ENCODE results near the gene GSTP1.

The GSTP1 gene

DNA sequence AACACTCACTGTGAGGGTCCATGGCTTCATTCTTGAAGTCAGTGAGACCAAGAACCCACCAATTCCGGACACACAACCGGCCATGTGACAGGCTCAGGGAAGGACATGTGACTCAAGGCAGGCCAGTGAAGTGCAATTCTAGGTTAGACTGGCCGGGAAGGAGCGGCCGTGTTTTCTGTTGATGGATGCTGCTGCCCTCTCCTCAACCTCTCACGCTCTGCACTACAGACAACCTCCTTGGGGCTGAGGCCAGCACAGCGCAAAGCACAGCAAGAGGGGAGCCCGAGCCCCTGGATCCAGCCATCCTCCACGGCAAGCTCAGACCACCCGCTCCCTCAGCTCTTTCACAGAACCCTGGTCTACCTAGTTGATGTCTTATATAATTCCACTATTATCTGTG, 43.4 kb downstream of the GSTP1 start:
- H3K4me3 ChIP-seq (ENCODE audit: low read length), result no peak overlapping the region
- no peak for TF ChIP-seq ZNF274 (IDR thresholded peaks at IDR 0.05; ENCODE audit: low read depth, low read length)

DNA sequence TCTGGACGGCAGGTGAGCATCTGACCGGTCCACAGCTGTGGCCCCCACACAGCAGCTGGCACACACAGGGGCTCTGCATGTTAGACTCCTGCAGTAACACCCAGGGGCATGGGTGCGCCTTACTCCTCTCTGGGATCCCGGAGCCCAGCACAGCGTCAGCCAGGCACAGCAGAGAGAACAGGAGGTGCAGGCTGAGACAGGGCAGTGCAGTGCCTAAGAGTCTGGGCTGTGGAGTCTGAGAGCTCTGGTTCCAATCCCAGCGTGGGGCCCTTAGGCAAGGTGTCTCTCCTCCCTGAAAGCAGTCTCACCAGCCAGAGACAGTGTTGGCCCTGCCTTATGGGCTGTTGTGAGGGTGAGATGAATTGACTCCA, 43.8 kb downstream of the GSTP1 start:
- H3K4me3 ChIP-seq (ENCODE audit: low read length), result no peak overlapping the region

GRCh38 chr11:67627812-67628624, 44.4 kb downstream of the GSTP1 start:
- no peak for TF ChIP-seq ZNF274 (IDR thresholded peaks at IDR 0.05; ENCODE audit: low read depth, low read length)
- H3K4me3 ChIP-seq (ENCODE audit: low read length), result no peak overlapping the region

More for the DNA sequence above, 43.8 kb downstream of the GSTP1 start:
- TF ChIP-seq ZNF274 (IDR thresholded peaks at IDR 0.05; ENCODE audit: low read depth, low read length), result no peak

- no peak overlapping the region; the same call in 1 of the 2 replicates for H3K4me3 ChIP-seq (ENCODE audit: low read length)
- TF ChIP-seq ZNF274 (IDR thresholded peaks at IDR 0.05; ENCODE audit: low read depth, low read length), result no peak
Observed at GRCh38 chr11:67628710-67629385, 45.2 kb downstream of the GSTP1 start.

DNA sequence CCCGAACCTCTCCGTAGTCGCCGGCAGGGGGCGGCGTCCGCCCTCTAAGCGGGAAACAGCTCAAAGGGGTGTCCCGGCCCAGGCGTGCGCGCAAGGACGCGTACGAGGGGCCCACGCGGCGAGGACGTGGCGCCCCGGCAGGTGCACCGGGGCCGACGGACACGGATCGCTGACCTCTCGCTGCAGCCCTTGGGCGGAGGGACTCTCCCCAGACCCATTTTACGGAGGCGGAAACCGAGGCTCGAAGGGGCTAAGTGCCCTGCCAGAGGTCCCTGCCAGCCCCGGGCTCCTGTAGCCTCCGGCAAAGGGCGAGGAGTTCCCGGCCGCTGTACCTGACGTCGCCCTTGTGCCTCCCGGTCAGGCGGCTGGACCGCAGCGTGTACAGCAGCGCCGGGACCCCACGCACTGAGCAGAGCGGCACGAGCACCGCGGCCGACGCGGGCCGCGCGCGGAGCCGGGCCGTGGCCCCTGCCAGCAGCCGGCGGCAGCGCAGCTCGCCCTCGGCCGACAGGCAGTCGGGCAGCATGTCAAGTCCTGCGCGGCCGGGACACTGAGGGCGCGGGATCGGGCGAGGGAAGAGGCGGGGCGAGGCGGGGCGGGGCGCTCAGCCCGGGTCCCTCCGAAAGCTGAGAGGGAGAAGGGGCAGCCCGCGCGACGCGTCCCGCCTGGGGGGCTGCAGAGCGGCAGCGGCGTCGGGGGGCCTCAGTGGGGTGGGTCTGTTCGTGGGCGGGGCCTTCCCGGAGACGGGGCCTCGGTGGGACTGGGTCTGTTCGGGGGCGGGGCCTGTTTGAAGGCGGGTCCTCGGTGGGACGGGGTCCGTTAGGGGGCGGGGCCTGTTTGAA, 46.0 kb downstream of the GSTP1 start, which contains the start of gene NUDT8:
TSS of gene NUDT8 (minus strand) at position 552 of the 842 bp plus-strand sequence. CDS start at position 526, 26 bp downstream.
- H3K4me3 ChIP-seq (ENCODE audit: low read length), result peak within 1 kb of the TSS; percentile 60
- no peak for TF ChIP-seq ZNF274 (IDR thresholded peaks at IDR 0.05; ENCODE audit: low read depth, low read length)

GRCh38 chr11:67630228-67630942, 46.8 kb downstream of the GSTP1 start:
- peak overlapping the region; percentile 60; the same call in 1 of the 2 replicates for H3K4me3 ChIP-seq (ENCODE audit: low read length)
- TF ChIP-seq ZNF274 (IDR thresholded peaks at IDR 0.05; ENCODE audit: low read depth, low read length), result no peak

DNA sequence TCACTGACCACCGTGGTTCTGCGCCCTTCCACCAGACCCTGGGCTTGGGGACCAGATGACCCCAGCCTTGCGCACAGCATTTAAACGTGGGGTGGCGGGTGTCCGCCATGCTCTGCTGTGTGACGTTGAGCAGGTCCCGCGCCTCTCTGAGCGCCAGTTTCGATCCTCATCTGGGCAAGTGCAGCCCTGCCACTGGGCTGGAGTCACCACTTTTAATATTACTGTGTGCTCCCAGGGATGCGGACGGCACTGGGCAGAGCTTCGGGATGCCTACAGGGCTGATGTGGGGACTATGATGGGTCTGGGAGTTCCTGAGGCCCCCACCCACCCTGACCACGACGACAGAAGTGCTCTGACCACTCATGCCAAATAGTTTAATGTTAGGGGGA, 47.3 kb downstream of the GSTP1 start:
- peak overlapping the region; percentile 60; the same call in 1 of the 2 replicates for H3K4me3 ChIP-seq (ENCODE audit: low read length)
- TF ChIP-seq ZNF274 (IDR thresholded peaks at IDR 0.05; ENCODE audit: low read depth, low read length), result no peak

GRCh38 chr11:67631411-67631810, 47.8 kb downstream of the GSTP1 start:
- H3K4me3 ChIP-seq (ENCODE audit: low read length), result no peak overlapping the region
- no peak for TF ChIP-seq ZNF274 (IDR thresholded peaks at IDR 0.05; ENCODE audit: low read depth, low read length)

DNA sequence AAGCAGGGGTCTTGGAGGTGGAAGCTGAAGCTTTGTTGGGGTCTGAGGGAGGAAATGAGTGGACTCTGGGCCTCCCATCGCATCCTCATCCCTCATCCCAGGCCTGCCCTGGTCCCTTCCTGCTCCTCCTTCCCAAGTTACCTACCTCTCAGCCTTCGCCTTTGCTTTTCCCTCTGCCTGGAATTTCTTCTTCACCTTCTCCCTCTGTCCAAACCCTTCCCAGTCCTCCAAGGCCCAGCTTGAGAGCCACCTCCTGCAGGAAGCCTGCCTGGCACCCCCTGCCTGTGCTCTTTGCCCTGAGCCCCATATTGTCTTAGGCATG, 48.2 kb downstream of the GSTP1 start:
- no peak overlapping the region for H3K4me3 ChIP-seq (ENCODE audit: low read length)
- no peak for TF ChIP-seq ZNF274 (IDR thresholded peaks at IDR 0.05; ENCODE audit: low read depth, low read length)

DNA sequence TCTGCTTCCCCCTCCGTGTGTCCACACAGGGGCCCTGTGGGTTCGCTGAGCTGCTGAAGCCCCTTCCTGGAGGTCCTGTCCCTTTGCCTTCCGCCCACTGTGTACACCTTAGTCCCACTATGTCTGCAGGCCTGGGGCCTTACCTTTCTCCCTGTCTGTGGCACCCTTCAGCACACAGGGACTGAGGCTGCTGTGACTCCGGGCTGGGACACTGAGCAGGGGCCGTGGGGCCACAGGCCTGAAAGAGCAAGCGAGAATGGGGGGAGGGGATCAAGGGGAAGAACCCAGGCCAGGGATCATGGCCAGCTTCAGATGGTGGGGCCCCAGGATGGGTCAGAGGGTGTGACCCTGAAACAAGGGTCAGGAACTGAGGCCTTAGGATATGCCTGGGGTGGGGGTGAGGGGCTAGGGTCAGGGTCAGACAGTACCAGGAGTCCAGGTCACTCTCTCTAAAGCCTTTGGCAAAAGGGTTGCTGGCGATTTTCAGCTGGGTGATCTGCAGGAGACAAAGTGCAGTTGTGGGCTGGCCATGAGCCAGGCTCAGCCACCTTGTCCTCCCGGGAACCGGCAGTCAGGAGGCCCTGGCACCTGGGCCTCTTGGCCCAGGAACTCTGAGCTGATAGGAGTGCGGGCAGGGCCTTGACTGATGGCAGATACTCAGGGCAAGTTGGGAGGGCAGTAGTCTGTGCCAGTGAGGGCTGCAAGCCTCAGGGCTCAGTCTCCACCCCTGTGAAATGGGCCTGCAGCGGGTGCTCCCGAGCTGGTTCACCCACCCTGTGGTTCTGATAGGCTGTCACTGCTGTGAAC, 48.8 kb downstream of the GSTP1 start:
- TF ChIP-seq ZNF274 (IDR thresholded peaks at IDR 0.05; ENCODE audit: low read depth, low read length), result no peak
- H3K4me3 ChIP-seq (ENCODE audit: low read length), result no peak overlapping the region

DNA sequence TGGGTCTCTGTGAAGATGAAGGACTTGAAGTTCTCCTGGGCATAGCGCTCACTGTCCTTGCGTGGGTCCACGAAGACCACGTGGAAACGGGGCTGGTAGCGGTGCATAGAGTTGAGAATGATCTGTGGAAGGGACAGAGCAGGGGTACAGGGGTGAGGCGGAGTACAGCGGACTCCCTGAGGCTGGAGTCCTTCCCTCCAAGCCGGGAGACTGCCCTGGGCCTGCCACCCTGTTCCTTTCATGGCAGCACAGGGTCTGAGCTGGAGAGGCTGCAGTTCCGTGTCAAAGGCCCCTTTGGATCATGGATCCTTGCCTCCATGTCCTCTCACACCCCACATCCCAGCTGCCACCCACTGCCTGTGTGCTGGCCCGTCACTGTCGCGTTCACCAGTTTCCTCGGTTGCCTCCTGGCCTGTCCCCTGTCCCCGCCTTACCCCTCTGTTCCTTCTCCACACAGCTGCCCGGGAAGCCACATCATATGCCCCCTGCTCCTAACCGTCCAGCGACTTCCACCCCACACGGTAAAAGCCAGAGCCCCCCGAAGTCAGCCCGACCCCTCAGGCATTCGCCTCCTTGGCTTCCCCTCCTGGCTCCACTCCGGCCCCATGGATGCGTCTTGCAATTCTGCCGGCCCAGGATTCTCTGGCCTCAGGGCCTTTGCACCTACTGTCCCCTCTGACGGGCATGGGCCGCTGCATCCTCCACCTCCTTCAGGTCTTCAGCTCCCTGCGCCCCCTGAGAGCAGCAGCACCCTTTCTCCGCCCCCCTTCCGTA, 49.6 kb downstream of the GSTP1 start:
- no peak for TF ChIP-seq ZNF274 (IDR thresholded peaks at IDR 0.05; ENCODE audit: low read depth, low read length)
- no peak overlapping the region for H3K4me3 ChIP-seq (ENCODE audit: low read length)

GRCh38 chr11:67633758-67634365, 50.2 kb downstream of the GSTP1 start:
- no peak for TF ChIP-seq ZNF274 (IDR thresholded peaks at IDR 0.05; ENCODE audit: low read depth, low read length)
- no peak overlapping the region for H3K4me3 ChIP-seq (ENCODE audit: low read length)

Measured in GM08714 (cell line).